MCF 10A (cell line): ENCODE data around the gene MDP1. TPM values are rescaled to one million over a fixed set of nuclear protein-coding genes. Genes with fewer than 3 reads are reported as not detected.

Experiments used
- BruUV-seq: library from RNA; stranded (reverse); fragments of 400-500 nt; replicated peaks from 2 replicates; lab custom pipeline; 2021; lab: Mats Ljungman, UMichigan
- CTCF ChIA-PET: fragments of 300-600 bp; sonication (Branson Sonifier 250); formaldehyde crosslinking; extraction: SDS; loops from one replicate; lab custom pipeline; 2021; ENCODE audit warnings: antibody characterized with exemption, inconsistent platforms; lab: Yijun Ruan, JAX
- POLR2A ChIA-PET: fragments of 300-600, 350-650 bp; sonication (Branson Sonifier 250); formaldehyde crosslinking; extraction: SDS; loops from one replicate; lab custom pipeline; 2020; ENCODE audit warnings: antibody characterized with exemption, inconsistent platforms; lab: Yijun Ruan, JAX
- DNase-seq: peaks from one replicate; pipeline ENCODE4 v3.0.0-alpha.2; 2018; ENCODE audit not compliant: unreplicated experiment
- H3K27ac Mint-ChIP-seq: one replicate; pipeline ENCODE4 v1.8.0; 2022; ENCODE audit warnings: mild to moderate bottlenecking, low read depth, mixed read lengths; ENCODE audit not compliant: unreplicated experiment
- H3K27me3 Mint-ChIP-seq: one replicate; pipeline ENCODE4 v1.8.0; 2022; ENCODE audit warnings: mixed read lengths; ENCODE audit not compliant: insufficient read depth, unreplicated experiment
- H3K36me3 Mint-ChIP-seq: one replicate; pipeline ENCODE4 v1.8.0; 2022; ENCODE audit warnings: mild to moderate bottlenecking, moderate library complexity, mixed read lengths; ENCODE audit not compliant: insufficient read depth, unreplicated experiment
- H3K4me1 Mint-ChIP-seq: one replicate; pipeline ENCODE4 v1.8.0; 2022; ENCODE audit warnings: mixed read lengths; ENCODE audit not compliant: insufficient read depth, unreplicated experiment
- H3K4me3 Mint-ChIP-seq: one replicate; pipeline ENCODE4 v1.8.0; 2022; ENCODE audit warnings: mild to moderate bottlenecking, moderate library complexity, mixed read lengths; ENCODE audit not compliant: unreplicated experiment
- H3K9me3 Mint-ChIP-seq: one replicate; pipeline ENCODE4 v1.8.0; 2022; ENCODE audit warnings: mixed read lengths; ENCODE audit not compliant: unreplicated experiment
- CTCF ChIP-seq: fragments of 200-600 bp; IDR thresholded peaks from one replicate; pipeline ENCODE4 v1.8.0; 2022; ENCODE audit warnings: antibody characterized with exemption, mild to moderate bottlenecking; ENCODE audit not compliant: unreplicated experiment
- intact Hi-C: fragments of 100-400 bp; cut with micrococcal nuclease; formaldehyde crosslinking; loops from 2 replicates; pipeline ENCODE4 v1.14.1; 2022
- total RNA-seq: library from RNA; stranded (reverse); gene quantifications from 2 replicates; pipeline ENCODE4 v1.2.3, GENCODE V29; 2022

Gene MDP1
- total RNA-seq, 1 experiment from 2014 or later: 20.2 TPM

DNA sequence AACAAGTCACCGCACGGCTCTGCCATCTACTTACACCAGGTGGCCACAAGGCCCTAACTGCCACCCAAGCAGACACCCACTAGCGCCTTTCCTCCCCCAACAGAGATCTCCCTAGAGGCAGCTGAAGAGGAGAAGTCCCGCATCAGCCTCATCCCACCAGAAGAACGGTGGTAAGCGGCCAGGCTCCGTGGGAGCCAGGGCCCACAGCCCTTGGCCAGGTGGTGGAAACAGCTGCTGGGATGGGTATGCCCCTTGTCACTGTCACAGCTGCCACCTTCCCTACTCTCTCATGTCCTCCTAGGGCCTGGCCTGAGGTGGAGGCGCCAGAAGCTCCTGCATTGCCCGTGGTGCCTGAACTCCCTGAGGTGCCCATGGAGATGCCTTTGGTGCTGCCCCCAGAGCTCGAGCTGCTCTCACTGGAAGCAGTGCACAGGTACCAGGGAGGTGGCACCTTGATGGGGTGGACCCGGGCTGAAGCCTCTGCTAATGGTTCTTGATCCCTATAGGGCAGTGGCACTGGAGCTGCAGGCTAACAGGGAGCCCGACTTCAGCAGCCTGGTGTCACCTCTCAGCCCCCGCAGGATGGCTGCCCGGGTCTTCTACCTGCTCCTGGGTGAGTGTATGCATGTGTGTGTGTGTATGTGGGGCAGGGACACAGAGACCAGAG, 36.4 kb downstream of the MDP1 start:
- TF ChIP-seq CTCF: no peak
- intact Hi-C loops: no loop called here
- H3K9me3 Mint-ChIP-seq: no peaks in the 10 kb centered on the region
- peaks cover 50% of the 10 kb centered on the region for H3K36me3 Mint-ChIP-seq
- H3K27me3 Mint-ChIP-seq: no peaks in the 10 kb centered on the region
- no TSS peak for BruUV-seq
- no peak overlapping the region for H3K27ac Mint-ChIP-seq
- ChIA-PET POLR2A (interaction anchor here (0.6 to 2.9 kb wide), 6 partner anchors 9 to 38 kb away, joined by 3 to 12 read pairs (median 3); partner anchors contain the start of genes EMC9, IPO4 and TM9SF1), CTCF (interaction anchor here (0.6 to 2.5 kb wide), 5 partner anchors 10 to 253 kb away, joined by 3 to 22 read pairs (median 3); partner anchors contain the start of gene IRF9)
- H3K4me1 Mint-ChIP-seq: no peaks in the 10 kb centered on the region
- no peak overlapping the region for H3K4me3 Mint-ChIP-seq
- no peak for DNase-seq

GRCh38 chr14:24178399-24179178, 37.3 kb downstream of the MDP1 start:
- DNase-seq: no peak
- no peak for TF ChIP-seq CTCF
- ChIA-PET POLR2A (interaction anchor here (0.6 to 2.9 kb wide), 3 partner anchors 10 to 24 kb away, joined by 3 to 8 read pairs (median 3); partner anchors contain the start of gene IPO4), CTCF (interaction anchor here (0.9 to 1.8 kb wide), 4 partner anchors 10 to 31 kb away, joined by 3 to 6 read pairs (median 4); no protein-coding TSS in a partner anchor)
- H3K36me3 Mint-ChIP-seq: peaks cover 48% of the 10 kb centered on the region
- intact Hi-C loops: no loop called here
- H3K4me1 Mint-ChIP-seq: no peaks in the 10 kb centered on the region
- H3K27me3 Mint-ChIP-seq: no peaks in the 10 kb centered on the region
- no peak overlapping the region for H3K4me3 Mint-ChIP-seq
- no TSS peak for BruUV-seq
- H3K9me3 Mint-ChIP-seq: no peaks in the 10 kb centered on the region
- H3K27ac Mint-ChIP-seq: no peak overlapping the region

GRCh38 chr14:24177891-24178290, 38.0 kb downstream of the MDP1 start:
- BruUV-seq: no TSS peak
- POLR2A ChIA-PET: no interaction called here
- Mint-ChIP-seq H3K27ac (no peak overlapping the region), H3K27me3 (no peaks in the 10 kb centered on the region), H3K4me1 (no peaks in the 10 kb centered on the region), H3K36me3 (peaks cover 44% of the 10 kb centered on the region), H3K9me3 (no peaks in the 10 kb centered on the region), H3K4me3 (no peak overlapping the region)
- TF ChIP-seq CTCF: no peak
- intact Hi-C loops: no loop called here
- no peak for DNase-seq
- CTCF ChIA-PET: interaction anchor here (0.9 to 1.8 kb wide), 2 partner anchors 18 to 30 kb away, joined by 4 to 6 read pairs; no protein-coding TSS in a partner anchor
